Activated naive CD4-positive, alpha-beta T cell treated with anti-CD3 and anti-CD28 coated beads, Interleukin-2, amount 50 U/mL, for 72 hours (primary cell): ENCODE measurements around the gene ROR2. TPM values are rescaled to one million over a fixed set of nuclear protein-coding genes. Genes with fewer than 3 reads are reported as not detected.

ENCODE experiments used
- ATAC-seq, 2 donors: fragments of 150-1000 bp; cut with Tn5 transposase; 2 replicates each; pipeline ENCODE4 v1.10.0; 2021; ENCODE audit warnings: mild to moderate bottlenecking in 2 of 2, moderate library complexity in 2 of 2
- DNase-seq, 2 donors: peaks; one replicate each; pipeline ENCODE4 v3.0.0; 2021 to 2022; ENCODE audit warnings: low spot score in 2 of 2
- H3K27ac Mint-ChIP-seq, 2 donors: one replicate each; pipeline ENCODE4 v1.8.0; 2022; ENCODE audit warnings: mild to moderate bottlenecking in 2 of 2, mixed read lengths in 2 of 2
- H3K36me3 Mint-ChIP-seq, 2 donors: one replicate each; pipeline ENCODE4 v1.8.0; 2022; ENCODE audit warnings: mixed read lengths in 2 of 2
- H3K9me3 Mint-ChIP-seq, 2 donors: one replicate each; pipeline ENCODE4 v1.8.0; 2022; ENCODE audit warnings: mixed read lengths in 2 of 2
- total RNA-seq, 2 donors: library from RNA; stranded (reverse); gene quantifications; one replicate each; pipeline ENCODE4 v1.2.3, GENCODE V29; 2022

Gene ROR2
- total RNA-seq, 2 donors from 2014 or later = not detected

GRCh38 chr9:91756510-91756780 lies 193.6 kb downstream of the ROR2 start:
- ATAC-seq (no peak), DNase-seq (no peak)
- H3K36me3 Mint-ChIP-seq = no peaks in the 10 kb centered on the region
- H3K27ac Mint-ChIP-seq = no peak overlapping the region
- no peaks in the 10 kb centered on the region for H3K9me3 Mint-ChIP-seq

- Mint-ChIP-seq H3K27ac (no peak overlapping the region), H3K36me3 (no peaks in the 10 kb centered on the region), H3K9me3 (no peaks in the 10 kb centered on the region)
- DNase-seq (no peak), ATAC-seq (no peak)
Observed at GRCh38 chr9:91755761-91756509, 194.1 kb downstream of the ROR2 start.

GRCh38 chr9:91753711-91754110 lies 196.3 kb downstream of the ROR2 start:
- Mint-ChIP-seq H3K27ac (no peak overlapping the region), H3K9me3 (no peaks in the 10 kb centered on the region), H3K36me3 (no peaks in the 10 kb centered on the region)
- DNase-seq = no peak
- no peak for ATAC-seq

- Mint-ChIP-seq H3K9me3 (no peaks in the 10 kb centered on the region), H3K27ac (no peak overlapping the region), H3K36me3 (no peaks in the 10 kb centered on the region)
- ATAC-seq = no peak
- DNase-seq = no peak
Observed at GRCh38 chr9:91751922-91752321, 198.1 kb downstream of the ROR2 start.

GRCh38 chr9:91750343-91750742 lies 199.7 kb downstream of the ROR2 start:
- no peaks in the 10 kb centered on the region for H3K36me3 Mint-ChIP-seq
- DNase-seq (no peak), ATAC-seq (no peak)
- no peaks in the 10 kb centered on the region for H3K9me3 Mint-ChIP-seq
- no peak overlapping the region for H3K27ac Mint-ChIP-seq

GRCh38 chr9:91746904-91747303 lies 203.1 kb downstream of the ROR2 start:
- no peak overlapping the region for H3K27ac Mint-ChIP-seq
- no peaks in the 10 kb centered on the region for H3K36me3 Mint-ChIP-seq
- no peak for DNase-seq
- H3K9me3 Mint-ChIP-seq = no peaks in the 10 kb centered on the region
- ATAC-seq = no peak

- ATAC-seq (no peak), DNase-seq (no peak)
- Mint-ChIP-seq H3K27ac (no peak overlapping the region), H3K9me3 (no peaks in the 10 kb centered on the region), H3K36me3 (no peaks in the 10 kb centered on the region)
Observed at GRCh38 chr9:91746357-91746756, 203.7 kb downstream of the ROR2 start.

- Mint-ChIP-seq H3K27ac (no peak overlapping the region), H3K9me3 (no peaks in the 10 kb centered on the region), H3K36me3 (no peaks in the 10 kb centered on the region)
- DNase-seq (no peak), ATAC-seq (no peak)
Observed at GRCh38 chr9:91744114-91744513, 205.9 kb downstream of the ROR2 start.

- Mint-ChIP-seq H3K27ac (no peak overlapping the region), H3K9me3 (no peaks in the 10 kb centered on the region), H3K36me3 (no peaks in the 10 kb centered on the region)
- ATAC-seq (no peak), DNase-seq (no peak)
Observed at GRCh38 chr9:91741522-91741921, 208.5 kb downstream of the ROR2 start.

GRCh38 chr9:91740701-91741100 lies 209.3 kb downstream of the ROR2 start:
- H3K9me3 Mint-ChIP-seq = no peaks in the 10 kb centered on the region
- no peak for ATAC-seq
- DNase-seq = no peak
- H3K27ac Mint-ChIP-seq = no peak overlapping the region
- no peaks in the 10 kb centered on the region for H3K36me3 Mint-ChIP-seq

GRCh38 chr9:91736898-91737601 lies 213.0 kb downstream of the ROR2 start:
- DNase-seq = no peak
- ATAC-seq = no peak
- no peaks in the 10 kb centered on the region for H3K9me3 Mint-ChIP-seq
- no peaks in the 10 kb centered on the region for H3K36me3 Mint-ChIP-seq
- H3K27ac Mint-ChIP-seq = no peak overlapping the region

- no peaks in the 10 kb centered on the region for H3K36me3 Mint-ChIP-seq
- no peaks in the 10 kb centered on the region for H3K9me3 Mint-ChIP-seq
- H3K27ac Mint-ChIP-seq = no peak overlapping the region
- no peak for DNase-seq
- no peak for ATAC-seq
Observed at GRCh38 chr9:91736311-91736710, 213.7 kb downstream of the ROR2 start.

- no peaks in the 10 kb centered on the region for H3K9me3 Mint-ChIP-seq
- no peak overlapping the region for H3K27ac Mint-ChIP-seq
- DNase-seq (no peak), ATAC-seq (no peak)
- H3K36me3 Mint-ChIP-seq = no peaks in the 10 kb centered on the region
Observed at GRCh38 chr9:91735049-91735448, 215.0 kb downstream of the ROR2 start.

- DNase-seq (peak in 1 of 2 donors; percentile 72), ATAC-seq (peak; percentile 20 to 44)
- Mint-ChIP-seq H3K27ac (no peak overlapping the region), H3K9me3 (no peaks in the 10 kb centered on the region), H3K36me3 (no peaks in the 10 kb centered on the region)
Observed at GRCh38 chr9:91734371-91734981, 215.6 kb downstream of the ROR2 start.

- Mint-ChIP-seq H3K36me3 (no peaks in the 10 kb centered on the region), H3K27ac (no peak overlapping the region), H3K9me3 (no peaks in the 10 kb centered on the region)
- DNase-seq (no peak), ATAC-seq (no peak)
Observed at GRCh38 chr9:91733006-91733624, 216.9 kb downstream of the ROR2 start.

GRCh38 chr9:91732187-91733005 lies 217.6 kb downstream of the ROR2 start:
- no peak overlapping the region for H3K27ac Mint-ChIP-seq
- no peaks in the 10 kb centered on the region for H3K9me3 Mint-ChIP-seq
- no peaks in the 10 kb centered on the region for H3K36me3 Mint-ChIP-seq
- no peak for DNase-seq
- no peak for ATAC-seq

GRCh38 chr9:91730806-91731205 lies 219.2 kb downstream of the ROR2 start:
- H3K36me3 Mint-ChIP-seq = no peaks in the 10 kb centered on the region
- no peaks in the 10 kb centered on the region for H3K9me3 Mint-ChIP-seq
- H3K27ac Mint-ChIP-seq = no peak overlapping the region
- ATAC-seq (no peak), DNase-seq (no peak)
